T-helper 17 cell (primary cell): ENCODE measurements around the gene KRT78. TPM values are rescaled to one million over a fixed set of nuclear protein-coding genes. Genes with fewer than 3 reads are reported as not detected.
A peak's percentile ranks its signal among the peaks of the same experiment; 100 is the strongest.

Experiments used
- ATAC-seq: fragments of 150-1000 bp; cut with Tn5 transposase; 2 replicates; pipeline ENCODE4 v1.10.0; 2021; ENCODE audit warnings: mild to moderate bottlenecking, moderate library complexity
- DNase-seq, 3 donors: peaks; one replicate each; pipeline versions ENCODE4 v3.0.0 to v3.0.0-alpha.2; 2020 to 2021
- H3K9me3 ChIP-seq: one replicate; pipeline ENCODE4 v1.7.0; 2013; ENCODE audit warnings: low read length, mild to moderate bottlenecking; ENCODE audit not compliant: control insufficient read depth, poor library complexity, severe bottlenecking
- H3K27ac Mint-ChIP-seq: one replicate; pipeline ENCODE4 v1.8.0; 2022; ENCODE audit warnings: mild to moderate bottlenecking, moderate library complexity, mixed read lengths
- H3K27me3 Mint-ChIP-seq: one replicate; pipeline ENCODE4 v1.8.0; 2022; ENCODE audit warnings: mixed read lengths
- H3K36me3 Mint-ChIP-seq: one replicate; pipeline ENCODE4 v1.8.0; 2022; ENCODE audit warnings: low read depth, mixed read lengths
- H3K4me1 Mint-ChIP-seq: one replicate; pipeline ENCODE4 v1.8.0; 2022; ENCODE audit warnings: mild to moderate bottlenecking, mixed read lengths
- H3K4me3 Mint-ChIP-seq: one replicate; pipeline ENCODE4 v1.8.0; 2022; ENCODE audit warnings: mild to moderate bottlenecking, moderate library complexity, mixed read lengths
- total RNA-seq, 4 donors: library from RNA in 2 of 4; stranded (reverse) in 2 of 4; gene quantifications; one replicate each; pipeline ENCODE4 v1.2.3 and lab custom pipeline; 2022 to 2026

Gene KRT78
- total RNA-seq, 2 donors from 2014 or later = not detected

- H3K27me3 Mint-ChIP-seq = peaks cover 53% of the 10 kb centered on the region
- H3K36me3 Mint-ChIP-seq = no peaks in the 10 kb centered on the region
- ATAC-seq (no peak), DNase-seq (no peak)
- H3K27ac Mint-ChIP-seq = no peak overlapping the region
- no peaks in the 10 kb centered on the region for H3K9me3 ChIP-seq
- H3K4me3 Mint-ChIP-seq = no peak overlapping the region
- H3K4me1 Mint-ChIP-seq = peaks cover 3% of the 10 kb centered on the region
These were observed 26.8 kb downstream of the KRT78 start for GRCh38 chr12:52821826-52822660.

- Mint-ChIP-seq H3K27ac (no peak overlapping the region), H3K4me1 (peaks cover 3% of the 10 kb centered on the region)
- H3K9me3 ChIP-seq = no peaks in the 10 kb centered on the region
These were observed 27.6 kb downstream of the KRT78 start for GRCh38 chr12:52821071-52821730.

GRCh38 chr12:52820521-52820920 lies 28.3 kb downstream of the KRT78 start:
- no peaks in the 10 kb centered on the region for H3K9me3 ChIP-seq
- peaks cover 51% of the 10 kb centered on the region for H3K27me3 Mint-ChIP-seq
- H3K36me3 Mint-ChIP-seq = no peaks in the 10 kb centered on the region
- DNase-seq (no peak), ATAC-seq (no peak)
- H3K4me1 Mint-ChIP-seq = peaks cover 3% of the 10 kb centered on the region
- no peak overlapping the region for H3K27ac Mint-ChIP-seq
- no peak overlapping the region for H3K4me3 Mint-ChIP-seq

More at GRCh38 chr12:52821071-52821730, 27.6 kb downstream of the KRT78 start:
- Mint-ChIP-seq H3K4me3 (no peak overlapping the region), H3K27me3 (peaks cover 53% of the 10 kb centered on the region), H3K36me3 (no peaks in the 10 kb centered on the region)
- DNase-seq (no peak), ATAC-seq (no peak)

- no peaks in the 10 kb centered on the region for H3K9me3 ChIP-seq
- Mint-ChIP-seq H3K4me3 (no peak overlapping the region), H3K36me3 (no peaks in the 10 kb centered on the region), H3K27ac (peak overlapping the region; percentile 65), H3K4me1 (peaks cover 3% of the 10 kb centered on the region), H3K27me3 (peaks cover 46% of the 10 kb centered on the region)
- no peak for DNase-seq
- no peak for ATAC-seq
These were observed 28.9 kb downstream of the KRT78 start for GRCh38 chr12:52819731-52820510.

GRCh38 chr12:52818887-52819420 lies 29.8 kb downstream of the KRT78 start:
- no peak for ATAC-seq
- no peaks in the 10 kb centered on the region for H3K36me3 Mint-ChIP-seq
- H3K27ac Mint-ChIP-seq = no peak overlapping the region

GRCh38 chr12:52818388-52818787 lies 30.4 kb downstream of the KRT78 start:
- DNase-seq (no peak), ATAC-seq (no peak)
- H3K9me3 ChIP-seq = no peaks in the 10 kb centered on the region
- H3K4me1 Mint-ChIP-seq = peaks cover 3% of the 10 kb centered on the region
- no peaks in the 10 kb centered on the region for H3K36me3 Mint-ChIP-seq
- no peak overlapping the region for H3K4me3 Mint-ChIP-seq
- H3K27ac Mint-ChIP-seq = no peak overlapping the region
- peaks cover 51% of the 10 kb centered on the region for H3K27me3 Mint-ChIP-seq

More at GRCh38 chr12:52818887-52819420, 29.8 kb downstream of the KRT78 start:
- Mint-ChIP-seq H3K4me3 (no peak overlapping the region), H3K27me3 (peaks cover 51% of the 10 kb centered on the region), H3K4me1 (peaks cover 3% of the 10 kb centered on the region)
- H3K9me3 ChIP-seq = no peaks in the 10 kb centered on the region
- DNase-seq = no peak

- H3K9me3 ChIP-seq = no peaks in the 10 kb centered on the region
- ATAC-seq = no peak
- Mint-ChIP-seq H3K4me1 (peaks cover 3% of the 10 kb centered on the region), H3K27ac (no peak overlapping the region), H3K36me3 (no peaks in the 10 kb centered on the region), H3K4me3 (no peak overlapping the region), H3K27me3 (peaks cover 45% of the 10 kb centered on the region)
- DNase-seq = no peak
These were observed 31.0 kb downstream of the KRT78 start for GRCh38 chr12:52817699-52818238.

- H3K36me3 Mint-ChIP-seq = no peaks in the 10 kb centered on the region
- H3K27me3 Mint-ChIP-seq = peaks cover 42% of the 10 kb centered on the region
- H3K27ac Mint-ChIP-seq = no peak overlapping the region
- no peak for ATAC-seq
- no peak overlapping the region for H3K4me3 Mint-ChIP-seq
- no peak for DNase-seq
- H3K9me3 ChIP-seq = no peaks in the 10 kb centered on the region
- H3K4me1 Mint-ChIP-seq = peaks cover 3% of the 10 kb centered on the region
These were observed 31.6 kb downstream of the KRT78 start for GRCh38 chr12:52817003-52817698.

GRCh38 chr12:52815676-52816588 lies 32.9 kb downstream of the KRT78 start:
- peaks cover 3% of the 10 kb centered on the region for H3K4me1 Mint-ChIP-seq
- ATAC-seq (no peak), DNase-seq (no peak)
- no peaks in the 10 kb centered on the region for H3K36me3 Mint-ChIP-seq
- H3K27me3 Mint-ChIP-seq = peaks cover 42% of the 10 kb centered on the region
- no peaks in the 10 kb centered on the region for H3K9me3 ChIP-seq
- no peak overlapping the region for H3K4me3 Mint-ChIP-seq
- no peak overlapping the region for H3K27ac Mint-ChIP-seq

GRCh38 chr12:52815161-52815560 lies 33.6 kb downstream of the KRT78 start:
- no peaks in the 10 kb centered on the region for H3K9me3 ChIP-seq
- no peaks in the 10 kb centered on the region for H3K36me3 Mint-ChIP-seq
- peaks cover 41% of the 10 kb centered on the region for H3K27me3 Mint-ChIP-seq
- DNase-seq (no peak), ATAC-seq (no peak)
- H3K4me1 Mint-ChIP-seq = peaks cover 3% of the 10 kb centered on the region
- H3K4me3 Mint-ChIP-seq = no peak overlapping the region
- no peak overlapping the region for H3K27ac Mint-ChIP-seq

GRCh38 chr12:52814710-52815155 lies 34.1 kb downstream of the KRT78 start:
- ATAC-seq (no peak), DNase-seq (no peak)
- Mint-ChIP-seq H3K36me3 (no peaks in the 10 kb centered on the region), H3K27ac (no peak overlapping the region), H3K4me1 (peaks cover 3% of the 10 kb centered on the region), H3K27me3 (peaks cover 37% of the 10 kb centered on the region), H3K4me3 (no peak overlapping the region)
- H3K9me3 ChIP-seq = no peaks in the 10 kb centered on the region
